ENCODE data around the gene CTNNBL1.

Gene CTNNBL1

GRCh38 chr20:37692459-37693166, 1.2 kb upstream of the CTNNBL1 start:
- no peak for TF ChIP-seq GATA2 (IDR thresholded peaks at IDR 0.05; ENCODE audit: low read depth, low read length)

GRCh38 chr20:37693242-37693634, 592 bp upstream of the CTNNBL1 start:
- no peak for TF ChIP-seq GATA3 (IDR thresholded peaks at IDR 0.05; ENCODE audit: low read depth, low read length)
- TF ChIP-seq GATA2 (IDR thresholded peaks at IDR 0.05; ENCODE audit: low read depth, low read length) = no peak

- TF ChIP-seq GATA3 (IDR thresholded peaks at IDR 0.05; ENCODE audit: low read depth, low read length) (no peak), GATA2 (IDR thresholded peaks at IDR 0.05; ENCODE audit: low read depth, low read length) (no peak)
These were observed 2.0 kb downstream of the CTNNBL1 start for GRCh38 chr20:37695684-37696342.

GRCh38 chr20:37697314-37697713, 3.5 kb downstream of the CTNNBL1 start:
- no peak for TF ChIP-seq GATA2 (IDR thresholded peaks at IDR 0.05; ENCODE audit: low read depth, low read length)
- no peak for TF ChIP-seq GATA3 (IDR thresholded peaks at IDR 0.05; ENCODE audit: low read depth, low read length)

GRCh38 chr20:37699202-37699601, 5.4 kb downstream of the CTNNBL1 start:
- TF ChIP-seq GATA3 (IDR thresholded peaks at IDR 0.05; ENCODE audit: low read depth, low read length) = no peak
- TF ChIP-seq GATA2 (IDR thresholded peaks at IDR 0.05; ENCODE audit: low read depth, low read length) = no peak

GRCh38 chr20:37700301-37700700, 6.5 kb downstream of the CTNNBL1 start:
- TF ChIP-seq GATA3 (IDR thresholded peaks at IDR 0.05; ENCODE audit: low read depth, low read length) (no peak), GATA2 (IDR thresholded peaks at IDR 0.05; ENCODE audit: low read depth, low read length) (no peak)

GRCh38 chr20:37702403-37703034, 8.7 kb downstream of the CTNNBL1 start:
- no peak for TF ChIP-seq GATA2 (IDR thresholded peaks at IDR 0.05; ENCODE audit: low read depth, low read length)
- TF ChIP-seq GATA3 (IDR thresholded peaks at IDR 0.05; ENCODE audit: low read depth, low read length) = no peak

- no peak for TF ChIP-seq GATA3 (IDR thresholded peaks at IDR 0.05; ENCODE audit: low read depth, low read length)
- TF ChIP-seq GATA2 (IDR thresholded peaks at IDR 0.05; ENCODE audit: low read depth, low read length) = no peak
These were observed 9.4 kb downstream of the CTNNBL1 start for GRCh38 chr20:37703035-37703845.

- TF ChIP-seq GATA2 (IDR thresholded peaks at IDR 0.05; ENCODE audit: low read depth, low read length) (no peak), GATA3 (IDR thresholded peaks at IDR 0.05; ENCODE audit: low read depth, low read length) (no peak)
These were observed 11.1 kb downstream of the CTNNBL1 start for GRCh38 chr20:37704955-37705354.

- TF ChIP-seq GATA2 (IDR thresholded peaks at IDR 0.05; ENCODE audit: low read depth, low read length) (no peak), GATA3 (IDR thresholded peaks at IDR 0.05; ENCODE audit: low read depth, low read length) (no peak)
These were observed 12.5 kb downstream of the CTNNBL1 start for GRCh38 chr20:37706298-37706697.

- no peak for TF ChIP-seq GATA2 (IDR thresholded peaks at IDR 0.05; ENCODE audit: low read depth, low read length)
- no peak for TF ChIP-seq GATA3 (IDR thresholded peaks at IDR 0.05; ENCODE audit: low read depth, low read length)
These were observed 17.2 kb downstream of the CTNNBL1 start for GRCh38 chr20:37711001-37711400.

GRCh38 chr20:37711994-37712964, 18.4 kb downstream of the CTNNBL1 start:
- peak; percentile 77 for TF ChIP-seq GATA3 (IDR thresholded peaks at IDR 0.05; ENCODE audit: low read depth, low read length)
- TF ChIP-seq GATA2 (IDR thresholded peaks at IDR 0.05; ENCODE audit: low read depth, low read length) = peak; percentile 88

- no peak for TF ChIP-seq GATA3 (IDR thresholded peaks at IDR 0.05; ENCODE audit: low read depth, low read length)
- TF ChIP-seq GATA2 (IDR thresholded peaks at IDR 0.05; ENCODE audit: low read depth, low read length) = 0 out of 2 replicates have a peak, but pooled peaks have one; percentile 11
These were observed 19.6 kb downstream of the CTNNBL1 start for GRCh38 chr20:37713396-37713795.
